ENCODE results near the gene SPRED3.
"Not testable (repeated sequence)": the region's sequence is repeated elsewhere in the genome, so short reads cannot be mapped to it uniquely, and the experiment has no call there.

The SPRED3 gene

DNA sequence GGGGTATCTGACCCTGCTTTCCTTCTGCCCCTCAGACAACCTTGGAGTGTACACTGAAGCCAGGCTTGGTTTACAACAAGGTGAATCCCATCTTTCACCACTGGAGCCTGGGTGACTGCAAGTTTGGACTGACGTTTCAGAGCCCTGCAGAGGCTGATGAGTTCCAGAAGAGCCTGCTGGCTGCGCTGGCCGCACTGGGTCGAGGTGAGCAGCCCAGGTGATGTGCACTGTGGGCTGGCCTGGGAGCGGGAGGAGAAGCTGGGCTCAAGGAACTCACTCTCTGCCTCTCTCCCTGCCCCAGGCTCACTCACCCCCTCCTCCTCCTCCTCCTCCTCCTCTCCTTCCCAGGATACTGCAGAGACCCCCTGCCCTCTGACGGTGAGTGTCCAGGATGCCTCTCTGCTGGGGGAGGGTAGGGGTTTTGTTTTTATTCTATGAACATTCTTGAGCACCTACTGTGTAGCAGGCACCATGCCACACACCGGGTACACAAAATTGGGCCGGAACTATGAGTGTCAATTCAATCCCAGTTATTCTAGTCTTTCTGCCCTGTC lies 3.5 kb downstream of the SPRED3 start:
- no peak for DNase-seq (ENCODE audit: low read depth)

DNA sequence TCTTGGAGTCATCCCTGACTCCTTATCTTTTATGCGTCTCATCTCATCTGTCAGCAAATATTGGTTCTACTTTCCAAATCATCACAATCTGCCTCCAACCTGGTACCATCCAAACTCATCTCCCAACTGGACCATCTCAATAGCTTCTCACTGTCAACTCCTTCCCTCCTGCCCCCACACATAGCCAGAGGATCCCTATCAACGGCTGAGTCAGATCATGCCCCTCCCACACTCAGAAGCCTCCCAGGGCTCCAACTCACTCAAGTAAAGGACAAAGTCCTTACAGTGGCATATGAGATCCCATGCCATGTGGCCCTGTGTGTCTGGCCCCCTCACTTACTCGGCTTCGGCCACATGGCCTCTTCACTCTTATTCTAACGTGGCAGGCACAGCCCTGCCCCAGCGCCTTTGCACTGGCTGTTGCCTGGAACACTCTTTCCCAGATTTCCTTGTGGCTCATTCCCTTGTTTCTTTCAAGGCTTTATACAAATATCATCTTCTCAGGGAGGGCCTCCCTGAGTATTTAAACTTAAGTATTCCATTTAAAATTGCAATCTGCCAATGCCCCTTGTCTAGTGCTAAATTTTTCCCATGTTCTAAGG lies 4.3 kb downstream of the SPRED3 start:
- DNase-seq (ENCODE audit: low read depth) = no peak

DNA sequence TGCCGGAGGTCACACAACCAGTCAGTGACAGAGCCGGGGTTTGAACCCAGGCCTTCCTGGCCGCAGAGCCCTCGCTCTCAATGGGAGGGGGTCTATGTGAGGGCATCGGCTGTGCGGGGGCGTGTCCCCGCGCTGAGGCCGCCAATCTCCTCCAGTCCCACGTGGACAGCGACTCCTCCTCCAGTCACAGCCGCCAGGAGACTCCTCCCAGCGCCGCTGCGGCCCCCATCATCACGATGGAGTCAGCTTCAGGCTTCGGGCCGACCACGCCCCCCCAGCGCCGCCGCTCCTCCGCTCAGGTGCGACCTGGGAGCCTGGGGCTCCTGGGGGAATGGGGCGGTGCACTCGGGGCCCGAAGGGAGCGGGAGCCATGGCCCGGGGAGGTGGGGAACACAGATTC lies 6.0 kb downstream of the SPRED3 start:
- DNase-seq (ENCODE audit: low read depth) = peak; percentile 60

- DNase-seq (ENCODE audit: low read depth) = no peak
These were observed 7.1 kb downstream of the SPRED3 start for GRCh38 chr19:38395381-38396114.

DNA sequence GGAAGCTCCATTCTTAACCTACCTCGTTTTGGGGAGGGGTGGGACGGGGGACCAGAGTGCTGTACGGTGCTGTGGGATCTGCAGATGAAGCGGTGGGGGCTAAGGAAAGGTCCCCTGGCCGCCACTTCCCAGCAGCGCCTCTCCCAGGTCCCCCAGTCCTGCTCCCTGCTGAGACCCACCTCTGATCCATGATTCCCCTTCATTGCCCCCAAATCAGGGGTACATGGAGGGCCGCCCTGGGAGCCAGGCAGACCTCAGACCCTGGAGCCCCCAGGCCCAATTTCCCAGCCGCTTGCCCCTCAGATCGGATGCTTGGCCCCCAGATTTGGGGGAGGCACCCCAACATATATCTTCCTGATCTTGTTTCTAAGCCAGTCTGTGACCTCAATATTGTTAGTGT lies 10.6 kb downstream of the SPRED3 start:
- DNase-seq (ENCODE audit: low read depth) = no peak

GRCh38 chr19:38399537-38399936 lies 11.0 kb downstream of the SPRED3 start:
- DNase-seq (ENCODE audit: low read depth) = no peak

DNA sequence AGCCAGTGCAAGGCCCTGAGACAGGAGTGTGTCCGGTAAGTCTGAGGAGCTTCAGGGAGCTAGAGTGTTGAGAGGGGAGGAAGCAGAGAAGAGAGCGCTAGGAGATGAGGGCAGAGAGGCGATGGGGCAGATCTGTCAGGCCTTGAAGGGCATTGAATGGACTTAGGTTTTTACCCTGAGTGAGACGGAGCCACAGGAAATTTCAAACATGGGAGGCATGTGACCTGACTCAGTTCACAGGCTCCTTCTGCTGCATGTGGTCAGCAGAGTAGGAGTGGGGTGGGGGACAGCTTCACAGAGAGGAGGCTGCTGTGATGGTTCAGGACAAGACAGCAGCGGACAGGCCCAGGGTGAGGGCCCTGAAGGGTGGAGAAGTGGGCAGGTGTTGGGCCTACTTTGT lies 11.9 kb downstream of the SPRED3 start:
- no peak for DNase-seq (ENCODE audit: low read depth)

DNA sequence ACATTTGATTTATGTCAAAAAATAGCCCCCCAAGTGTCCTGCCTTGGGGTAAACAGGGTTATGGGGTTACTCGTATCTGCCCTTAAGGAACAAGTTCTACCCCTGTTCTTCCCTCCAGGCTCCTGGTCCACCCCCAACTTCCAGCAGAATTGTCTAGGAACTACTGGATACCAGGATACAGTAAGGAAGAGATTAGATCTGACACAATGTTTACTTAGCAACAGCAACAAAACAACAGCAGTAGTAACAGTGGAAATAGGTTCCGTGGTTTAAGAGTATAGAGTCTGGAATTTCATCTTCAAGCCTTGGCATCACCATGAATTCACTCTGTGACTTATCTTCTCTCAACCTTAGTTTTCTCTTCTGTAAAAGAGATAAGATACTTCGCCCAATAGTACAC lies 12.7 kb downstream of the SPRED3 start:
- DNase-seq (ENCODE audit: low read depth) = no peak

DNA sequence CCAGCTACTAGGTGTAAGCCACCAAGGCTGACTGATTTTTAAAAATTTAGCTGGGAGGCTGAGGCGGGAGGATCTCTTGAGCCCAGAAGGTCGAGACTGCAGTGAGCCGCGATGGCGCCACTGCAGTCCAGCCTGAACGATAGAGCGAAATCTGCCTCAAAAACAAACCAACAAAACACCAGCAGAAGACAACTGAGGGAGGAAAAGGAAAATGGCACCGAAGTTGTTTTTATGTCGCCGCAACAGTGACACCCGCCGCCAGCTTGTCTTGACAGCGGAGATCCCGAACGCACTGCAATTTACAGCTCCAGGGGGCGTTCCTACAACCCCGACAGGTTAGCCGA lies 14.1 kb downstream of the SPRED3 start:
- no peak for DNase-seq (ENCODE audit: low read depth)

DNA sequence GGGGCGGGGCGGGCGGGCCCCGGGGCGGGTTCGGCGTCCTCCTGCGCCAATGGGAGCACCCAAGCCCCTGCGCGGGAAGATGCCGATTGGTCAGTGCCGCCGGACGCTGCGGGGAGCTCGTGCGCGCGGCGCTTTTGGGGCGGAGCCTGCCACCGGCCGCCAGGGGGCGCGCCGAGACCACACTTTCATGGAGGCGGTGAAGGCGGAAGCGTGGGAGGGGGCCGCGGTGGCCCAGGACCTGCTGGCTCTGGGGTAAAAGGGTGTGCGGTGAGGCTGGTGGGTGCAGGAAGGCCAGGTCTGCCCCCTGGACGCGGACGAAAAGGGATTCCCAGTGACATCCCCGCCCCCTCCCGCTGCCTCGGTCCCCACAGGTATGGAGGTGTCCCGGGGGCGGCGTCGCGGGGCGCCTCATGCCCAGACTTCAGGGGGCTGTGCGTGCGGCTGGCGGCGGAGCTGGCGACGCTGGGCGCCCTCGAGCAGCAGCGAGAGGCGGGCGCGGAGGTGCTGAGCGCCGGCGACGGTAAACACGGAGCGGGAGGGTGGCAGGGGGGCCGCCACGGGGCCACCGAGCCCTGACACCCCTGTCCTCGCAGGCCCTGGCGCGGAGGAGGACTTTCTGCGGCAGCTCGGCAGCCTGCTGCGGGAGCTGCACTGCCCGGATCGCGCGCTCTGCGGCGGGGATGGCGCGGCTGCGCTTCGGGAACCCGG lies 14.6 kb downstream of the SPRED3 start, which contains the start of gene FAM98C:
FAM98C (plus strand) TSS at position 127 of the 708 bp plus-strand sequence; CDS start at position 188, 61 bp downstream.
- DNase-seq (ENCODE audit: low read depth) = peak; percentile 97

DNA sequence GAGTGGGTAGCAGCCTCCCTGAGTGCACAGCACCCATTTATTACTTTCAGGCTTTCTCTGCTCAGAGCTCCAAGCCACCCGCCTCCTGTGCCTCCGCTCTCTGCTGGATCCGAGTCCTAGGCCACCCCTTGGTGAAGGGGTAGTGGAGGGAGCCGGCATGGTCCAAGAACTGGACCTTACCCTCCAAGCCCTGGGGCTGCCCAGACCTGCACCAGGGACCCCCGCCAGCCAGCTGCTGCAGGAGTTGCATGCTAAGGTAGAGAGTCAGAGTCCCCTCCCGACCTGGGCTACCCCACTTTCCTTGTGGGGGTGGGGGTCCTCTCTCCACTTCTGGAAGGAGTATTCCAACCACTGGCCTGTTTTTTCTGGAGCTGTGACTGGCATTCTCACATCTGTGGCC lies 16.4 kb downstream of the SPRED3 start:
- DNase-seq (ENCODE audit: low read depth) = no peak

- DNase-seq (ENCODE audit: low read depth) = no peak
These were observed 16.8 kb downstream of the SPRED3 start for GRCh38 chr19:38405276-38405675.

- no peak for DNase-seq (ENCODE audit: low read depth)
These were observed 21.2 kb downstream of the SPRED3 start for GRCh38 chr19:38409631-38410133.

DNA sequence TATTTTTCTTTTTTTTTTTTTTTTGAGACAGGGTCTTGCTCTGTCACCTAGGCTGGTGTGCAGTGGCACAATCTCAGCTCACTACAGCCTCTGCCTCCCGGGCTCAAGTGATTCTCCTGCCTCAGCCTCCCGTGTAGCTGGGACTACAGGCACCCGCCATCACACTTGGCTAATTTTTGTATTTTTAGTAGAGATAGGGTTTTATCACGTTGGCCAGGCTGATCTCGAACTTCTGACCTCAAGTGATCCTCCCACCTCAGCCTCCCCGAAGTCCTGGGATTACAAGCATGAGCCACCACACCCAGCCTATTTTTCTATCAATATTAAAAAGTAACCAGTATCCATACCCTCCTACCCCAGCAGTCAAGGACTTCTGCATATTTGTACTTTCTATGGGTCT lies 21.9 kb downstream of the SPRED3 start:
- not testable (repeated sequence) for DNase-seq (ENCODE audit: low read depth)

DNA sequence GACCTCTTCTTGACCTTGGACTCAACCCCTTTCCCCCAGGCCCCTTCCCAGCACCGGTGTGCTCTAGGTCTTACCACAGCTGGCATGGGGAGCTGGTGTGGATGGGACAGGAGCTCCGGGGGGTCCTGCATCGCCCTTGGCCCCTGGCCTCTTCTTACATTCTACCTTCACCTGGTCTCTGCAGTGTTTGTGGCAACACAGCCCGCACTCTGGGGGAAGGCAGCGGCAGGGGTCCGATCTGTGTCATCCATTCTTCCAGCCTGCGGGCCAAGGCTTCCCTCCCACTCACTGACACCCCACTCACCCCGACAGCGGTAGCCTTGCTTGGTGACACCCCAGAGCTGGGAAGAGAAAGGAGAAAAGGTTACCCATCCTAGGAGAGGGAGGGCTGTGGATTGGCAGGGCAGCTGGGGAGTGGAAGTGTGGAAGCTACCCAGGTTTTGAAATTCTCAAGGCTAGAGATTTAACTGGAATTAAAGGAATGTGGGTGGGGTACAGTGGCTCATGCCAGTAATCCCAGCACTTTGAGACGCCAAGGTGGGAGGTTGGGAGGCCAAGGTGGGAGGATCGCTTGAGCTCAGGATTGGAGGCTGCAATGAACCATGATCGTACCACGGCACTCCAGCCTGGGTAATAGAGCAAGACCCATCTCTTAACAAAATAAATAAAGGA lies 22.7 kb downstream of the SPRED3 start:
- no peak for DNase-seq (ENCODE audit: low read depth)

DNA sequence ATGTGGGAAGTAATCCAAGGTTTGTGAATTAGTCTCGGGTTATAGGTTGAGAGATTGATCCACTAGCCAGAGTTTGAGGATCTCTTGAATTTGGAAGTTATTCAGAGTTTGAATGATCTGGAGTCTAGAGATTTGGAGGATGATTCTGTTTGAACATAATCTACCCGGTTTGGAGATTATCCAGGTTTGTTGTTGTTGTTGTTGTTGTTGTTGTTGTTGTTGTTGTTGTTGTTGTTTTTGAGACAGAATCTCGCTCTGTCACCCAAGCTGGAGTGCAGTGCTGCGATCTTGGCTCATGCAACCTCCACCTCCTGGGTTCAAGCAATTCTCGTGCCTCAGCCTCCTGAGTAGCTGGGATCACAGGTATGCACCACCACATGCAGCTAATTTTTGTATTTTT lies 23.4 kb downstream of the SPRED3 start:
- not testable (repeated sequence) for DNase-seq (ENCODE audit: low read depth)

DNA sequence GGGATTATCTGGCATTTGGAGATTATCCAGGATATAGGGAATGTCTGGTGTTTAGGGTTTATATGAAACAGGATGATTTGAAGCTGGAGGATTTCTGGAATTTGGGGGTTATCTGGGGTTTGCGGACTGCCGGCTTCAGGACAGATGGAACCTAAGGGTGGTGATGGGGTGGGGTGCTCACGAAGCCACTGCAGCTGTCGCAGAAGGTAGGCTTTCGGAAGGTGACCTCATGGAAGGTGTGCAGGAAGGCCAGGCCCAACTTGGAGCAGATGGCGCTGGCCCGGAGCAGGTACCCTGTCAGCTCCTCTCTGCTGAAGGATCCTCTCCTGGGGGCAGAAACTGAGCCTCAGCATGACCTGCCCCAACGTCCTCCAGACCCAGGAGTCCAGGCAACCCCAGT lies 24.0 kb downstream of the SPRED3 start:
- no peak for DNase-seq (ENCODE audit: low read depth)

DNA sequence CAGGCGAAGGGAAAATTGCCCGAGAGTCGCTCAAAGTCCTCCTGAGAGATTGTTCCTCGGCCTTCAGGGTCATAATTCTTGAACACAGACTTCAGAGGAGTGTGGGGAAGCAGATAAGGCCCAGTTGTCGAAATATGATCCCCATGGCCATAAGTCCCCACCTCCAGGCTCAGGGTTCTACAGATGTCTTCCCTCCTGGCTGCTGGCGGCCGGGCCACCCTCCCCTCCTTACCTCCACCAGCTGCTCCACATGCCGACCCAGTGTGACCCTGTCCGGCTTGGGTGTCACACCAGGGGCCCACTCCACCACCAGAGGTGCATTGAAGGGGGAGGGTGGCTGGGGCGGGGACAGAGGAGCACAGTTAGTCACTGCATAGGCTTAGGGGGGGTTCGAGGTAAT lies 24.5 kb downstream of the SPRED3 start:
- DNase-seq (ENCODE audit: low read depth) = no peak

DNA sequence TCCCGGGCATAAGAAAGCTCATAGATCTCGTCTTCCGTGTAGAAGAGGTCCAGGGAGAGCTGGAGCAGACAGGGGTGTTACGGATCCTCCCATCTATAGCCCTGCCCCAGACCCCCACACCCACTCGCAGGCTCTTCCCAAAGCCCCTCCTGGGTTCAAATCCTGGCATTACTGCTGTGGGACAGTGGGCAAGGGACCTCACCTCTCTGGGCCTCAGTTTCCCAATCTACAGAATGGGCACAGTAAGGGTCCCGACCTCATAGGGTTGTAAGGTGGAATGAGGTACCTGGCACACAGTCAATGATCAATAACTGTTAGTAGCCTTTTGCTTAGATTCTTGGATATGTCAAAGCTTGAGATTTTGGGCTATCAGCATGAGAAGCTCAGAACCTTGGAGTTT lies 24.9 kb downstream of the SPRED3 start:
- no peak for DNase-seq (ENCODE audit: low read depth)

DNA sequence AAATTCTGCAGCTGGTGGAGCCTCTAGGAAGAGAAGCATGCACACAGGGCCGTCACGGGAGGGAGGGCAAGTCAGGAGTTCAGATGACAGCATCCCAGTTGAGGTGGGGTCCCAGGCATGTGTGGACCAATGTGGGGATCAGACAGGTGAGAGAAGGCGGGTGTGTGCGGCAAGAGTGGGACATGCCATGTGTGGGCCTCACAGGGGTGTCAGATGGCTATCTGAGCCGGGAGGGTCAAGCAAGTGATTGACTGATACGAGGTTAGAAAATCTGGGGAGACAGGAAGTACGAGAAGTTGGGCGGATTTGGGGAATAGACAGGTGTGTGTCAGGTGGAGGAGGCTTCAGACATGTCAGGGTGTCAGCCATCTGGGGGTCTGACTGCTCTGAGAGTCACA lies 28.6 kb downstream of the SPRED3 start:
- no peak for DNase-seq (ENCODE audit: low read depth)

DNA sequence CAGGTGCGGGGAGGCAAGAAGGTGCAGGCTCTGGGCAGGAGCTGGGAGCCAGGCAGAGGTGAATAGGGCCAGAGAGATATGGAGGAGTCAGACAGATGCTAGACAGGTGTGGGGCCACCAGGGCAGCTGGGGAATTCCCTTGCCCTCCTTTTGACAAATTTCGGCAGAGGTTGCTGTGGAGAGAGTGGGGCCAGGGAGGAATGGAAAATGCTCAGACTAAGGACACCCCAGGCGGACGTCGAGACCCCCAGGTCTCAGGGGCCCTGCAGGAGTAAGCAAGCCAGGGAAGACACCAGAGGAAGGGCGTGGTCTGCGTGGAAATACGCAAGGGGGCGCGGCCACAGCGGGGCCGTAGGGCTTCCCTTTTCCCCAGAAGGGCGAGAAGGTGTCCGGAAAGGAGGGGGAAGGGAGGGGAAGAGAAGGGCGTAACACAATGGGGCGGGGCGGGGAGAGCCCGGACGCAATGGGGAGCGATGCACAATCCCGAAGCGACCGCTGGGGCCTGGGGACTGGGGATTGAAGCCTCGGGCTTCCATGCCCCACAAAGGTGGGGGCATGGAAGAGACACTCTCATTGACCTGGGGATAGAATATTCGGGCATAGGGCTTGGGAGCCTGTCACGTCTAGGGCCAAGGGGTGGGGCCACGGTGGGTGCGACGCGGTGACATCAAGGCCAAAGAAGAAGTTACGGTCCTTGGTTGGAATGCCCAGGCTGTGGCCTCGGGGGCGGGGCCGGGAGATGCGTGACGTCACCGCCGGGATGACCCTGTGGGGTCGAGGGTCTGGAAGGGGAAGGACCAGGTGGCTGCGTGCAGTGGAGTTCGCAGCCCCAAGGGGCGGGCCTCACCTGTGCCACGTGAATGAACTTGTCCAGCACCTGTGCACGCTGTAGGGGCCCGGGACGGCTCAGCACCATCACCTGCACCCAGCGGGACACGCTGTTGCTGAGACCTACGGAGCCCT lies 29.3 kb downstream of the SPRED3 start:
- DNase-seq (ENCODE audit: low read depth) = peak; percentile 33
